ENCODE data around the gene ABHD14A.

Gene ABHD14A

GRCh38 chr3:51975852-51976549 lies 1.1 kb downstream of the ABHD14A start:
- POLR2A ChIA-PET = no interaction called here
- CTCF ChIA-PET = interaction anchor here (3.3 to 5.4 kb wide), 4 partner anchors 14 to 34 kb away, joined by 23 to 74 read pairs (median 50); partner anchors contain the start of genes GPR62, PARP3 and RRP9
- TF ChIP-seq, protein P1, sequence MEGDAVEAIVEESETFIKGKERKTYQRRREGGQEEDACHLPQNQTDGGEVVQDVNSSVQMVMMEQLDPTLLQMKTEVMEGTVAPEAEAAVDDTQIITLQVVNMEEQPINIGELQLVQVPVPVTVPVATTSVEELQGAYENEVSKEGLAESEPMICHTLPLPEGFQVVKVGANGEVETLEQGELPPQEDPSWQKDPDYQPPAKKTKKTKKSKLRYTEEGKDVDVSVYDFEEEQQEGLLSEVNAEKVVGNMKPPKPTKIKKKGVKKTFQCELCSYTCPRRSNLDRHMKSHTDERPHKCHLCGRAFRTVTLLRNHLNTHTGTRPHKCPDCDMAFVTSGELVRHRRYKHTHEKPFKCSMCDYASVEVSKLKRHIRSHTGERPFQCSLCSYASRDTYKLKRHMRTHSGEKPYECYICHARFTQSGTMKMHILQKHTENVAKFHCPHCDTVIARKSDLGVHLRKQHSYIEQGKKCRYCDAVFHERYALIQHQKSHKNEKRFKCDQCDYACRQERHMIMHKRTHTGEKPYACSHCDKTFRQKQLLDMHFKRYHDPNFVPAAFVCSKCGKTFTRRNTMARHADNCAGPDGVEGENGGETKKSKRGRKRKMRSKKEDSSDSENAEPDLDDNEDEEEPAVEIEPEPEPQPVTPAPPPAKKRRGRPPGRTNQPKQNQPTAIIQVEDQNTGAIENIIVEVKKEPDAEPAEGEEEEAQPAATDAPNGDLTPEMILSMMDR (IDR thresholded peaks at IDR 0.05; ENCODE audit: insufficient read depth, low read length, missing control alignments) = peak; percentile 4
- H3K4me3 ChIP-seq (ENCODE audit: low read depth, low read length) = peak overlapping the region; percentile 89
- no peak for DNase-seq (ENCODE audit: low read depth, low spot score)

GRCh38 chr3:51977446-51978142 lies 2.7 kb downstream of the ABHD14A start:
- TF ChIP-seq, protein P1 (IDR thresholded peaks at IDR 0.05; ENCODE audit: insufficient read depth, low read length, missing control alignments) = no peak
- DNase-seq (ENCODE audit: low read depth, low spot score) = no peak
- no peak overlapping the region for H3K4me3 ChIP-seq (ENCODE audit: low read depth, low read length)
- POLR2A ChIA-PET = no interaction called here
- CTCF ChIA-PET = interaction anchor here (3.7 kb wide), 1 partner anchor 36 kb away, joined by 20 read pairs; the partner anchor contains the start of genes PARP3 and RRP9

DNA sequence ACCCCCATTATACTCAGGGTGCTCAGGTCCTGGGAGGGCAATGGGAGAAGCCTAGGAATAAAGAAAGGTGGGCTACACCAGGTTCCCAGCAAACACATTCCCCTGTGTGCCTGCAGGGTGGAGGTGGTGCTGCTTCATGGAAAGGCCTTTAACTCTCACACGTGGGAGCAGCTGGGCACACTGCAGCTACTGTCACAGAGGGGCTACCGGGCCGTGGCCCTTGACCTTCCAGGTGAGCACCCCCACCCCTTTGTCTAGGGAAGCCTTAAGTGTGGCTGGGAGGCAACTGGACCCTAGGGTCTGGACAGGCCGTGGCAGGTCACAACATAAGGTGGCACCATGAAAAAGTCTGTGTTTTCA lies 3.3 kb downstream of the ABHD14A start:
- POLR2A ChIA-PET = no interaction called here
- no peak overlapping the region for H3K4me3 ChIP-seq (ENCODE audit: low read depth, low read length)
- no peak for DNase-seq (ENCODE audit: low read depth, low spot score)
- CTCF ChIA-PET = interaction anchor here (3.7 kb wide), 1 partner anchor 36 kb away, joined by 20 read pairs; the partner anchor contains the start of genes PARP3 and RRP9
- TF ChIP-seq, protein P1 (IDR thresholded peaks at IDR 0.05; ENCODE audit: insufficient read depth, low read length, missing control alignments) = no peak

- TF ChIP-seq, protein P1 (IDR thresholded peaks at IDR 0.05; ENCODE audit: insufficient read depth, low read length, missing control alignments) = no peak
- CTCF ChIA-PET = interaction anchor here (1.4 to 3.7 kb wide), 2 partner anchors 12 to 38 kb away, joined by 3 to 20 read pairs; partner anchors contain the start of genes PARP3 and RRP9
- H3K4me3 ChIP-seq (ENCODE audit: low read depth, low read length) = no peak overlapping the region
- DNase-seq (ENCODE audit: low read depth, low spot score) = no peak
- POLR2A ChIA-PET = no interaction called here
These were observed 5.4 kb downstream of the ABHD14A start for GRCh38 chr3:51980253-51980652.

- ChIA-PET CTCF (interaction anchor here (0.8 to 4.5 kb wide), 11 partner anchors 9 to 356 kb away, joined by 3 to 80 read pairs (median 4); partner anchors contain the start of genes ABHD14A, ABHD14B, PARP3 and RPL29), POLR2A (interaction anchor here (1.1 to 3.6 kb wide), 7 partner anchors 9 to 75 kb away, joined by 3 to 35 read pairs (median 6); partner anchors contain the start of genes ABHD14B, DUSP7, PCBP4 and RPL29)
- no peak for DNase-seq (ENCODE audit: low read depth, low spot score)
- TF ChIP-seq, protein P1 (IDR thresholded peaks at IDR 0.05; ENCODE audit: insufficient read depth, low read length, missing control alignments) = peak; percentile 64
- H3K4me3 ChIP-seq (ENCODE audit: low read depth, low read length) = peak overlapping the region; percentile 71
These were observed 7.5 kb downstream of the ABHD14A start for GRCh38 chr3:51982352-51982837.
